Camera-type eye (tissue), 1 donor: ENCODE measurements around the gene DLGAP5. TPM values are rescaled to one million over a fixed set of nuclear protein-coding genes. Genes with fewer than 3 reads are reported as not detected.

Experiments used
- total RNA-seq: library from RNA; depleted of rRNA; stranded (reverse); fragments of >200 nt; gene quantifications from one replicate; pipeline ENCODE4 v1.2.3, GENCODE V29; 2014

Gene DLGAP5, protein sequence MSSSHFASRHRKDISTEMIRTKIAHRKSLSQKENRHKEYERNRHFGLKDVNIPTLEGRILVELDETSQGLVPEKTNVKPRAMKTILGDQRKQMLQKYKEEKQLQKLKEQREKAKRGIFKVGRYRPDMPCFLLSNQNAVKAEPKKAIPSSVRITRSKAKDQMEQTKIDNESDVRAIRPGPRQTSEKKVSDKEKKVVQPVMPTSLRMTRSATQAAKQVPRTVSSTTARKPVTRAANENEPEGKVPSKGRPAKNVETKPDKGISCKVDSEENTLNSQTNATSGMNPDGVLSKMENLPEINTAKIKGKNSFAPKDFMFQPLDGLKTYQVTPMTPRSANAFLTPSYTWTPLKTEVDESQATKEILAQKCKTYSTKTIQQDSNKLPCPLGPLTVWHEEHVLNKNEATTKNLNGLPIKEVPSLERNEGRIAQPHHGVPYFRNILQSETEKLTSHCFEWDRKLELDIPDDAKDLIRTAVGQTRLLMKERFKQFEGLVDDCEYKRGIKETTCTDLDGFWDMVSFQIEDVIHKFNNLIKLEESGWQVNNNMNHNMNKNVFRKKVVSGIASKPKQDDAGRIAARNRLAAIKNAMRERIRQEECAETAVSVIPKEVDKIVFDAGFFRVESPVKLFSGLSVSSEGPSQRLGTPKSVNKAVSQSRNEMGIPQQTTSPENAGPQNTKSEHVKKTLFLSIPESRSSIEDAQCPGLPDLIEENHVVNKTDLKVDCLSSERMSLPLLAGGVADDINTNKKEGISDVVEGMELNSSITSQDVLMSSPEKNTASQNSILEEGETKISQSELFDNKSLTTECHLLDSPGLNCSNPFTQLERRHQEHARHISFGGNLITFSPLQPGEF
- total RNA-seq: 10.7 TPM

DNA sequence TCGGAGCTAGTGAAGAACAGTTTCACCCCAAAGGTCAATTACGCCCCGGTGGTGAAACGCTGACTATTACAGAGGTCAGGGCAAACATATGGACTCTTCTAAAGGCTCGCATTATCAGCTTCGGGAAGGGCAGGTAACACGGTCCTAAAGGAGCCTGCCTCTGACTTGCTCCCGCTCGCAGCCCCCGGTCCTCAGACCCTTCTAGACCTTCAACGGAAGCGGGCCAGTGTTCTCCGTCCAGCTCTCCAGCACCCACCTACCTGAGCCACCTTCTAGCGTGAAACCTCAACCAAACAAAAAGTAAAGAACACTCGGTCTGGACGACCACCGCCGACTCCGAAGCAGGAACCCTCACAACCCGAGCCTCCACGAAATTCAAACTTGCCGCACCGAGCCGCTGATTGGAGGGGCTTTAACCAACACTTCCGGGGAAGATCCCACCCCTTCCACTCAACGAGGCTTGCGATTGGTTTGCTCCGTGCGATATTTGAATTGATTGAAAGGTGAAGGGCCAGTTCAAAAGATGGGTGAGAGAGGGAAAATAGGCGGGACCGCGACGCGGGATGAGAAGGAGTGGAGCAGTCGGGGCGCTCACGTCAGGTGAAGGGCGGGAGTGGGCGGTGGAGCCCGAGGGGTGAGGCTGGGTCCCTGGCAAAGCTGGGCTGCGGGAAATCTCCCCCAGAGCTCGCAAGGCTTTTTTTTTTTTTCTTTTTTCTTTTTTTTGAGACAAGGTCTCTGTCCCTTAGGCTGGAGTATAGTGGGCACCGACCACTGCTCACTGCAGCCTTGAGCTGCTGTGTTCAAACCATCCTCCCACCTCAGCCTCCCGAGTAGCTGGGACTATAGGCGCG, at the start of gene DLGAP5:
Gene DLGAP5, minus strand, starts transcription at position 383 of the 851 bp plus-strand sequence. CDS start 2,406 bp downstream, outside the sequence.

GRCh38 chr14:55129086-55129427, 62.3 kb downstream of the DLGAP5 start, which contains the start of gene LGALS3:
Gene LGALS3, plus strand, starts transcription at chr14:55129252. Its CDS starts 8,122 bp downstream, at chr14:55137374.

Other genes with a start within 250 kb of the DLGAP5 start
- gene WDHD1, start 164.5 kb downstream of the DLGAP5 start, total RNA-seq: 12.3 TPM
- 24.4 TPM for gene SOCS4, start 164.3 kb downstream of the DLGAP5 start, total RNA-seq
- 38.4 TPM for gene MAPK1IP1L, start 139.9 kb downstream of the DLGAP5 start, total RNA-seq
- gene LGALS3, start 62.3 kb downstream of the DLGAP5 start, total RNA-seq: 86.0 TPM
- 52.6 TPM for gene FBXO34, start 79.8 kb upstream of the DLGAP5 start, total RNA-seq
- gene ATG14, start 220.2 kb upstream of the DLGAP5 start, total RNA-seq: 29.7 TPM
- not detected for gene TBPL2, start 249.0 kb upstream of the DLGAP5 start, total RNA-seq